ENCODE results near the gene TUBGCP5.

GRCh38 chr15:23035964-23036566, 3.3 kb downstream of the TUBGCP5 start:
- TF ChIP-seq CTCF (IDR thresholded peaks at IDR 0.05) (no peak), POLR2A (IDR thresholded peaks at IDR 0.05) (no peak)
